ENCODE results near the gene SLC6A17. TPM values are rescaled to one million over a fixed set of nuclear protein-coding genes. Genes with fewer than 3 reads are reported as not detected.

Gene SLC6A17
- total RNA-seq (not detected), polyA plus RNA-seq (under 1 TPM in 2 of 3 donors, not detected in 1; under 0.01 to 0.02 TPM)
- long read RNA-seq, donor 1 = 0 reads
- long read RNA-seq, donor 2 = 0 reads

GRCh38 chr1:110150330-110151174, at the start of gene SLC6A17:
Gene SLC6A17, plus strand, starts transcription at chr1:110150494. Its CDS starts 16,436 bp downstream, at chr1:110166930.
- DNase-seq = peak; percentile 58
- H3K27me3 ChIP-seq (replicated peaks in 1 of 7) = peaks cover 0 to 100% (median 48%) of the 10 kb centered on the region in 7 donors
- H3K27ac ChIP-seq = no peak within 1 kb of the TSS
- no peaks in the 10 kb centered on the region for H3K9me3 ChIP-seq
- 1 to 2% (median 1%) methylated on average over 18 to 104 of the region's 104 CpGs for WGBS, 5 donors
- peaks cover 0 to 21% (median 19%) of the 10 kb centered on the region in 6 donors for H3K4me1 ChIP-seq
- TF ChIP-seq POLR2A (IDR thresholded peaks at IDR 0.05) (no peak), POLR2AphosphoS5 (IDR thresholded peaks at IDR 0.05) (no peak)
- TF ChIP-seq, protein P1, sequence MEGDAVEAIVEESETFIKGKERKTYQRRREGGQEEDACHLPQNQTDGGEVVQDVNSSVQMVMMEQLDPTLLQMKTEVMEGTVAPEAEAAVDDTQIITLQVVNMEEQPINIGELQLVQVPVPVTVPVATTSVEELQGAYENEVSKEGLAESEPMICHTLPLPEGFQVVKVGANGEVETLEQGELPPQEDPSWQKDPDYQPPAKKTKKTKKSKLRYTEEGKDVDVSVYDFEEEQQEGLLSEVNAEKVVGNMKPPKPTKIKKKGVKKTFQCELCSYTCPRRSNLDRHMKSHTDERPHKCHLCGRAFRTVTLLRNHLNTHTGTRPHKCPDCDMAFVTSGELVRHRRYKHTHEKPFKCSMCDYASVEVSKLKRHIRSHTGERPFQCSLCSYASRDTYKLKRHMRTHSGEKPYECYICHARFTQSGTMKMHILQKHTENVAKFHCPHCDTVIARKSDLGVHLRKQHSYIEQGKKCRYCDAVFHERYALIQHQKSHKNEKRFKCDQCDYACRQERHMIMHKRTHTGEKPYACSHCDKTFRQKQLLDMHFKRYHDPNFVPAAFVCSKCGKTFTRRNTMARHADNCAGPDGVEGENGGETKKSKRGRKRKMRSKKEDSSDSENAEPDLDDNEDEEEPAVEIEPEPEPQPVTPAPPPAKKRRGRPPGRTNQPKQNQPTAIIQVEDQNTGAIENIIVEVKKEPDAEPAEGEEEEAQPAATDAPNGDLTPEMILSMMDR (IDR thresholded peaks at IDR 0.05 in 8 of 11, conservative IDR thresholded peaks at IDR 0.05 in 3 of 11) = no peak
- no peaks in the 10 kb centered on the region for H3K36me3 ChIP-seq
- intact Hi-C loops (cut with DNase I; ENCODE audit: low total_unique reads) = no loop called here
- peak within 1 kb of the TSS in 7 of 8 donors; percentile 15 to 58 (median 23) for H3K4me3 ChIP-seq

DNA sequence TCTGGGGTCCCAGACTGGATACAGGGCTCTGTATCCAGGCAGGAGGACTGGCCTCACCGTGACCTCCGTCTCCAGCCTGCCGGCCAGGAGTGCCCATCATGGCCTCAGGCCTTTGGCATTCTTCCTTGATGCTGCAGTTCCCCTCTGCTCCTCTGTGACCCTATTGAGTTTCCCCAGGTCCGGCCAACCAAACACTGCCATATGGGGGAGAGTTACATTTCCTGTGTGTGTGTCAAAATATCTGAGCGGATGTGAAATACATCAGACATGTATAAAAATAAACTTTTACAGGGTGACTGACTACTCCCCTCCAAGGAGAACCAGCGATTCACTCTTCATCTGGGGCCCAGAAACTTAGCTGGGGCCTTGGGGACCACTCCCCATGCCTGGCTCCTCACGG, 48.2 kb upstream of the SLC6A17 start:
- Histone ChIP-seq H3K4me3 (no peak overlapping the region), H3K27ac (no peak overlapping the region), H3K9me3 (no peaks in the 10 kb centered on the region), H3K36me3 (no peaks in the 10 kb centered on the region), H3K27me3 (replicated peaks in 1 of 7) (no peaks in the 10 kb centered on the region), H3K4me1 (peaks cover 0 to 38% (median 16%) of the 10 kb centered on the region in 6 donors)
- TF ChIP-seq POLR2A (IDR thresholded peaks at IDR 0.05) (no peak), POLR2AphosphoS5 (IDR thresholded peaks at IDR 0.05) (no peak)
- TF ChIP-seq, protein P1 (IDR thresholded peaks at IDR 0.05 in 8 of 11, conservative IDR thresholded peaks at IDR 0.05 in 3 of 11) = no peak
- intact Hi-C loops (cut with DNase I; ENCODE audit: low total_unique reads) = no loop called here
- DNase-seq = no peak
- 32 to 51% (median 43%) methylated on average over 7 of the region's 7 CpGs for WGBS, 5 donors

- Histone ChIP-seq H3K36me3 (no peaks in the 10 kb centered on the region), H3K4me3 (no peak overlapping the region), H3K27me3 (replicated peaks in 1 of 7) (peaks cover 0 to 10% (median 0%) of the 10 kb centered on the region in 7 donors), H3K9me3 (no peaks in the 10 kb centered on the region), H3K4me1 (peaks cover 0 to 27% (median 11%) of the 10 kb centered on the region in 6 donors), H3K27ac (no peak overlapping the region)
- 5 to 29% (median 22%) methylated on average over 5 to 8 of the region's 8 CpGs for WGBS, 5 donors
- intact Hi-C loops (cut with DNase I; ENCODE audit: low total_unique reads) = loop anchor here (5.0 kb wide), 1 partner anchor 54 kb away; no protein-coding TSS in a partner anchor
- peak; percentile 86 for DNase-seq
- TF ChIP-seq POLR2A (IDR thresholded peaks at IDR 0.05) = no peak
- TF ChIP-seq POLR2AphosphoS5 (IDR thresholded peaks at IDR 0.05) = no peak
- TF ChIP-seq, protein P1 (IDR thresholded peaks at IDR 0.05 in 8 of 11, conservative IDR thresholded peaks at IDR 0.05 in 3 of 11) = peak; percentile 68 to 94 (median 85)
These were observed 44.0 kb upstream of the SLC6A17 start for GRCh38 chr1:110106013-110106941.
